CD8-positive, alpha-beta memory T cell (primary cell): Measurements from ENCODE around the gene OR56B1. TPM values are rescaled to one million over a fixed set of nuclear protein-coding genes. Genes with fewer than 3 reads are reported as not detected.
A peak's percentile ranks its signal among the peaks of the same experiment; 100 is the strongest.

Experiments
- CTCF ChIA-PET: fragments of 350-600 bp; sonication (Branson Sonifier 250); formaldehyde crosslinking; loops from one replicate; lab custom pipeline; 2021; ENCODE audit warnings: antibody characterized with exemption; lab: Charles Lee
- POLR2A ChIA-PET: fragments of 350-600 bp; sonication (Branson Sonifier 250); formaldehyde crosslinking; loops from one replicate; lab custom pipeline; 2021; ENCODE audit warnings: antibody characterized with exemption; lab: Charles Lee
- DNase-seq, 5 donors: peaks; one replicate each; pipeline versions ENCODE4 v3.0.0 to v3.0.0-alpha.2; 2020 to 2022; ENCODE audit warnings: mixed read lengths in 1 of 5
- H3K27ac ChIP-seq: one replicate; pipeline ENCODE4 v1.7.0; 2013; ENCODE audit warnings: low read depth, mild to moderate bottlenecking, low read length, moderate library complexity
- H3K27me3 ChIP-seq: 2 replicates; pipeline ENCODE4 v1.7.0; 2013; ENCODE audit warnings: low read length, mild to moderate bottlenecking; ENCODE audit not compliant: insufficient read depth, poor library complexity, severe bottlenecking
- H3K36me3 ChIP-seq: 2 replicates; pipeline ENCODE4 v1.7.0; 2013; ENCODE audit warnings: mild to moderate bottlenecking, low read length, moderate library complexity; ENCODE audit not compliant: insufficient read depth
- H3K4me1 ChIP-seq: 2 replicates; pipeline ENCODE4 v1.7.0; 2013; ENCODE audit warnings: mild to moderate bottlenecking, low read length, moderate library complexity; ENCODE audit not compliant: insufficient read depth
- H3K4me3 ChIP-seq: 2 replicates; pipeline ENCODE4 v1.7.0; 2013; ENCODE audit warnings: mild to moderate bottlenecking, low read length
- H3K9me3 ChIP-seq: 2 replicates; pipeline ENCODE4 v1.7.0; 2013; ENCODE audit warnings: mild to moderate bottlenecking, low read length
- H3K27ac Mint-ChIP-seq, 8 donors: one replicate each; pipeline ENCODE4 v1.8.0; 2020 to 2021; ENCODE audit warnings: mixed read lengths in 8 of 8, mild to moderate bottlenecking in 6 of 8, inconsistent platforms in 3 of 8, moderate library complexity in 3 of 8
- H3K27me3 Mint-ChIP-seq, 2 donors: one replicate each; pipeline ENCODE4 v1.8.0; 2020 to 2021; ENCODE audit warnings: mixed read lengths in 2 of 2, mild to moderate bottlenecking in 1 of 2, moderate library complexity in 1 of 2
- H3K36me3 Mint-ChIP-seq, 3 donors: one replicate each; pipeline ENCODE4 v1.8.0; 2020 to 2021; ENCODE audit warnings: mixed read lengths in 3 of 3, inconsistent platforms in 1 of 3, mild to moderate bottlenecking in 1 of 3
- H3K4me1 Mint-ChIP-seq, 3 donors: one replicate each; pipeline ENCODE4 v1.8.0; 2020 to 2021; ENCODE audit warnings: mixed read lengths in 3 of 3, inconsistent platforms in 1 of 3, mild to moderate bottlenecking in 1 of 3
- H3K4me3 Mint-ChIP-seq, 7 donors: one replicate each; pipeline ENCODE4 v1.8.0; 2020 to 2021; ENCODE audit warnings: mixed read lengths in 7 of 7, mild to moderate bottlenecking in 6 of 7, moderate library complexity in 4 of 7, inconsistent platforms in 2 of 7
- H3K9me3 Mint-ChIP-seq, 5 donors: one replicate each; pipeline ENCODE4 v1.8.0; 2020 to 2022; ENCODE audit warnings: mixed read lengths in 5 of 5, mild to moderate bottlenecking in 3 of 5, moderate library complexity in 2 of 5, inconsistent platforms in 1 of 5
- polyA plus RNA-seq: library from polyadenylated mRNA; unstranded; fragments of 300-500 nt; fragmentation: Illumina TruSeq; gene quantifications from one replicate; pipeline ENCODE4 v1.2.3, GENCODE V29; 2021
- total RNA-seq, 2 experiments: library from RNA; stranded (reverse); gene quantifications; one replicate each; pipeline ENCODE4 v1.2.3, GENCODE V29; 2021

Gene OR56B1
- total and polyA plus RNA-seq, 3 experiments from 2014 or later, result not detected

- Histone ChIP-seq H3K27me3 (no peaks in the 10 kb centered on the region), H3K36me3 (peaks cover 23% of the 10 kb centered on the region), H3K27ac (no peak overlapping the region), H3K4me1 (peaks cover 43% of the 10 kb centered on the region), H3K4me3 (no peak overlapping the region), H3K9me3 (no peaks in the 10 kb centered on the region)
- Mint-ChIP-seq H3K27me3 (no peaks in the 10 kb centered on the region), H3K4me1 (peaks cover 55 to 68% (median 68%) of the 10 kb centered on the region in 3 donors), H3K36me3 (peaks cover 11 to 78% (median 17%) of the 10 kb centered on the region in 3 donors), H3K4me3 (peak overlapping the region; percentile 26 to 86 (median 39)), H3K27ac (peak overlapping the region; percentile 19 to 84 (median 73)), H3K9me3 (peaks cover 0 to 1% (median 0%) of the 10 kb centered on the region in 5 donors)
- no peak for DNase-seq
- ChIA-PET POLR2A (no interaction called here), CTCF (interaction anchor here (1.1 kb wide), 1 partner anchor 10 kb away, joined by 3 read pairs; the partner anchor contains the start of gene TRIM5)
Observed at GRCh38 chr11:5694642-5695041, 41.6 kb upstream of the OR56B1 start.

GRCh38 chr11:5695580-5695979, 40.7 kb upstream of the OR56B1 start:
- peaks cover 62 to 76% (median 76%) of the 10 kb centered on the region in 3 donors for H3K4me1 Mint-ChIP-seq
- H3K27me3 Mint-ChIP-seq, result no peaks in the 10 kb centered on the region
- H3K27me3 ChIP-seq, result no peaks in the 10 kb centered on the region
- peak overlapping the region in 1 of 7 donors; percentile 5 for H3K4me3 Mint-ChIP-seq
- POLR2A ChIA-PET, result interaction anchor here (0.6 kb wide), 1 partner anchor 76 kb away, joined by 5 read pairs; no protein-coding TSS in a partner anchor
- peaks cover 46% of the 10 kb centered on the region for H3K4me1 ChIP-seq
- DNase-seq, result no peak
- no peaks in the 10 kb centered on the region for H3K9me3 ChIP-seq
- no peak overlapping the region for H3K27ac ChIP-seq
- H3K27ac Mint-ChIP-seq, result peak overlapping the region in 7 of 8 donors; percentile 52 to 89 (median 73)
- H3K4me3 ChIP-seq, result no peak overlapping the region
- CTCF ChIA-PET, result interaction anchor here (1.1 kb wide), 1 partner anchor 11 kb away, joined by 3 read pairs; the partner anchor contains the start of gene TRIM5
- H3K36me3 ChIP-seq, result peaks cover 23% of the 10 kb centered on the region
- H3K36me3 Mint-ChIP-seq, result peaks cover 11 to 79% (median 20%) of the 10 kb centered on the region in 3 donors
- H3K9me3 Mint-ChIP-seq, result no peaks in the 10 kb centered on the region

- H3K9me3 Mint-ChIP-seq, result no peaks in the 10 kb centered on the region
- Histone ChIP-seq H3K36me3 (peaks cover 23% of the 10 kb centered on the region), H3K4me1 (peaks cover 52% of the 10 kb centered on the region), H3K27ac (no peak overlapping the region), H3K4me3 (no peak overlapping the region), H3K27me3 (no peaks in the 10 kb centered on the region), H3K9me3 (no peaks in the 10 kb centered on the region)
- H3K27ac Mint-ChIP-seq, result peak overlapping the region; percentile 19 to 86 (median 70)
- peaks cover 11 to 79% (median 22%) of the 10 kb centered on the region in 3 donors for H3K36me3 Mint-ChIP-seq
- peaks cover 68 to 83% (median 82%) of the 10 kb centered on the region in 3 donors for H3K4me1 Mint-ChIP-seq
- H3K27me3 Mint-ChIP-seq, result no peaks in the 10 kb centered on the region
- POLR2A ChIA-PET, result no interaction called here
- H3K4me3 Mint-ChIP-seq, result peak overlapping the region in 3 of 7 donors; percentile 4 to 13 (median 6)
- CTCF ChIA-PET, result no interaction called here
- no peak for DNase-seq
Observed at GRCh38 chr11:5696210-5696609, 40.0 kb upstream of the OR56B1 start.

GRCh38 chr11:5698281-5698680, 38.0 kb upstream of the OR56B1 start:
- ChIA-PET CTCF (no interaction called here), POLR2A (no interaction called here)
- no peak overlapping the region for H3K27ac ChIP-seq
- no peaks in the 10 kb centered on the region for H3K9me3 ChIP-seq
- no peaks in the 10 kb centered on the region for H3K27me3 Mint-ChIP-seq
- peaks cover 27% of the 10 kb centered on the region for H3K36me3 ChIP-seq
- no peaks in the 10 kb centered on the region for H3K9me3 Mint-ChIP-seq
- no peak overlapping the region for H3K4me3 Mint-ChIP-seq
- H3K4me1 Mint-ChIP-seq, result peaks cover 70 to 86% (median 85%) of the 10 kb centered on the region in 3 donors
- no peaks in the 10 kb centered on the region for H3K27me3 ChIP-seq
- H3K4me3 ChIP-seq, result no peak overlapping the region
- H3K27ac Mint-ChIP-seq, result peak overlapping the region; percentile 17 to 86 (median 58)
- peaks cover 46% of the 10 kb centered on the region for H3K4me1 ChIP-seq
- no peak for DNase-seq
- H3K36me3 Mint-ChIP-seq, result peaks cover 17 to 82% (median 26%) of the 10 kb centered on the region in 3 donors

GRCh38 chr11:5700421-5701054, 35.7 kb upstream of the OR56B1 start:
- DNase-seq, result no peak
- Mint-ChIP-seq H3K4me1 (peaks cover 73 to 87% (median 83%) of the 10 kb centered on the region in 3 donors), H3K4me3 (peak overlapping the region in 2 of 7 donors; percentile 28 to 40), H3K27me3 (no peaks in the 10 kb centered on the region), H3K9me3 (no peaks in the 10 kb centered on the region), H3K27ac (peak overlapping the region in 7 of 8 donors; percentile 3 to 71 (median 30)), H3K36me3 (peaks cover 23 to 87% (median 33%) of the 10 kb centered on the region in 3 donors)
- CTCF ChIA-PET, result interaction anchor here (1.7 to 2.9 kb wide), 2 partner anchors 11 to 16 kb away, joined by 5 to 12 read pairs; partner anchors contain the start of genes TRIM22 and TRIM5
- Histone ChIP-seq H3K9me3 (no peaks in the 10 kb centered on the region), H3K27ac (no peak overlapping the region), H3K27me3 (no peaks in the 10 kb centered on the region), H3K36me3 (peaks cover 27% of the 10 kb centered on the region), H3K4me1 (peaks cover 25% of the 10 kb centered on the region), H3K4me3 (no peak overlapping the region)
- POLR2A ChIA-PET, result interaction anchor here (1.1 to 1.4 kb wide), 2 partner anchors 11 to 16 kb away, joined by 3 to 6 read pairs; partner anchors contain the start of genes TRIM22 and TRIM5

- Mint-ChIP-seq H3K4me3 (peak overlapping the region in 1 of 7 donors; percentile 24), H3K27me3 (no peaks in the 10 kb centered on the region), H3K27ac (peak overlapping the region in 7 of 8 donors; percentile 20 to 79 (median 30)), H3K9me3 (no peaks in the 10 kb centered on the region), H3K4me1 (peaks cover 71 to 87% (median 83%) of the 10 kb centered on the region in 3 donors), H3K36me3 (peaks cover 20 to 86% (median 34%) of the 10 kb centered on the region in 3 donors)
- POLR2A ChIA-PET, result interaction anchor here (1.4 kb wide), 1 partner anchor 16 kb away, joined by 6 read pairs; the partner anchor contains the start of gene TRIM5
- Histone ChIP-seq H3K4me1 (peaks cover 20% of the 10 kb centered on the region), H3K9me3 (no peaks in the 10 kb centered on the region), H3K4me3 (no peak overlapping the region), H3K36me3 (peaks cover 27% of the 10 kb centered on the region), H3K27ac (no peak overlapping the region), H3K27me3 (no peaks in the 10 kb centered on the region)
- no peak for DNase-seq
- CTCF ChIA-PET, result interaction anchor here (1.7 to 2.9 kb wide), 2 partner anchors 11 to 17 kb away, joined by 5 to 12 read pairs; partner anchors contain the start of genes TRIM22 and TRIM5
Observed at GRCh38 chr11:5701055-5701577, 35.1 kb upstream of the OR56B1 start.

GRCh38 chr11:5703741-5704536, 32.3 kb upstream of the OR56B1 start:
- POLR2A ChIA-PET, result no interaction called here
- CTCF ChIA-PET, result no interaction called here
- no peak overlapping the region for H3K27ac ChIP-seq
- H3K27ac Mint-ChIP-seq, result peak overlapping the region; percentile 45 to 96 (median 64)
- H3K9me3 Mint-ChIP-seq, result no peaks in the 10 kb centered on the region
- peak overlapping the region in 3 of 7 donors; percentile 8 to 41 (median 14) for H3K4me3 Mint-ChIP-seq
- no peaks in the 10 kb centered on the region for H3K9me3 ChIP-seq
- no peaks in the 10 kb centered on the region for H3K27me3 Mint-ChIP-seq
- no peaks in the 10 kb centered on the region for H3K27me3 ChIP-seq
- no peak for DNase-seq
- peaks cover 52 to 64% (median 58%) of the 10 kb centered on the region in 3 donors for H3K4me1 Mint-ChIP-seq
- no peak overlapping the region for H3K4me3 ChIP-seq
- H3K36me3 ChIP-seq, result peaks cover 13% of the 10 kb centered on the region
- peaks cover 15% of the 10 kb centered on the region for H3K4me1 ChIP-seq
- peaks cover 18 to 81% (median 37%) of the 10 kb centered on the region in 3 donors for H3K36me3 Mint-ChIP-seq
